Liver (tissue), 3 donors: ENCODE results near the gene SH3RF3.

ENCODE experiments used
- GABPA ChIP-seq, 2 donors: IDR thresholded peaks in 1 of 2; conservative IDR thresholded peaks in 1 of 2; 2 replicates each; pipeline ENCODE4 v1.6.1; 2016; ENCODE audit warnings: antibody characterized with exemption in 2 of 2, mild to moderate bottlenecking in 1 of 2, moderate library complexity in 1 of 2
- HNF4A ChIP-seq, 2 donors: conservative IDR thresholded peaks; 2 replicates each; pipeline ENCODE4 v1.6.1; 2016; ENCODE audit warnings: antibody characterized with exemption in 2 of 2, mild to moderate bottlenecking in 2 of 2
- HNF4G ChIP-seq: IDR thresholded peaks from 2 replicates; pipeline ENCODE4 v1.6.1; 2016; ENCODE audit warnings: antibody characterized with exemption
- JUND ChIP-seq, 2 donors: IDR thresholded peaks; 2 replicates each; pipeline ENCODE4 v1.6.1; 2016; ENCODE audit warnings: antibody characterized with exemption in 2 of 2
- TF ChIP-seq, protein P1 (sequence below): fragments of 150-350 bp; IDR thresholded peaks from 2 replicates; pipeline ENCODE4 v1.5.1; 2017; ENCODE audit warnings: improper control_type of control experiment, low read depth, low read length; ENCODE audit not compliant: missing input control
- TF ChIP-seq, protein P2 (sequence below): IDR thresholded peaks from 2 replicates; pipeline ENCODE4 v1.6.1; 2016; ENCODE audit warnings: antibody characterized with exemption
- donor health status: healthy.
- donor health status: healthy.

DNA sequence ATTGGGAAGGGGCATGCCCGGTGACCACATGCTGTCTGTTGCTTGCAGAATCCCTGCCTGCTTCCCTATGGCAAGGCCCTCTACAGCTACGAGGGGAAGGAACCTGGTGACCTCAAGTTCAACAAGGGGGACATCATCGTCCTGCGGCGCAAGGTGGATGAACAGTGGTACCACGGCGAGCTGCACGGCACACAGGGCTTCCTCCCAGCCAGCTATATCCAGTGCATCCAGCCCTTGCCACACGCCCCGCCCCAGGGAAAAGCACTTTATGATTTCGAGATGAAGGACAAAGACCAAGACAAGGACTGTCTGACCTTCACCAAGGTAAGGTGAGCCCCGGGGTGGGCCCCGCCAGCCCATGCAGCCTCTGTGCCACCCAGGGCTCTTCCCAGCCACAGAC lies 218.6 kb downstream of the SH3RF3 start:
- TF ChIP-seq, protein P1, sequence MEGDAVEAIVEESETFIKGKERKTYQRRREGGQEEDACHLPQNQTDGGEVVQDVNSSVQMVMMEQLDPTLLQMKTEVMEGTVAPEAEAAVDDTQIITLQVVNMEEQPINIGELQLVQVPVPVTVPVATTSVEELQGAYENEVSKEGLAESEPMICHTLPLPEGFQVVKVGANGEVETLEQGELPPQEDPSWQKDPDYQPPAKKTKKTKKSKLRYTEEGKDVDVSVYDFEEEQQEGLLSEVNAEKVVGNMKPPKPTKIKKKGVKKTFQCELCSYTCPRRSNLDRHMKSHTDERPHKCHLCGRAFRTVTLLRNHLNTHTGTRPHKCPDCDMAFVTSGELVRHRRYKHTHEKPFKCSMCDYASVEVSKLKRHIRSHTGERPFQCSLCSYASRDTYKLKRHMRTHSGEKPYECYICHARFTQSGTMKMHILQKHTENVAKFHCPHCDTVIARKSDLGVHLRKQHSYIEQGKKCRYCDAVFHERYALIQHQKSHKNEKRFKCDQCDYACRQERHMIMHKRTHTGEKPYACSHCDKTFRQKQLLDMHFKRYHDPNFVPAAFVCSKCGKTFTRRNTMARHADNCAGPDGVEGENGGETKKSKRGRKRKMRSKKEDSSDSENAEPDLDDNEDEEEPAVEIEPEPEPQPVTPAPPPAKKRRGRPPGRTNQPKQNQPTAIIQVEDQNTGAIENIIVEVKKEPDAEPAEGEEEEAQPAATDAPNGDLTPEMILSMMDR = no peak
- TF ChIP-seq, protein P2, sequence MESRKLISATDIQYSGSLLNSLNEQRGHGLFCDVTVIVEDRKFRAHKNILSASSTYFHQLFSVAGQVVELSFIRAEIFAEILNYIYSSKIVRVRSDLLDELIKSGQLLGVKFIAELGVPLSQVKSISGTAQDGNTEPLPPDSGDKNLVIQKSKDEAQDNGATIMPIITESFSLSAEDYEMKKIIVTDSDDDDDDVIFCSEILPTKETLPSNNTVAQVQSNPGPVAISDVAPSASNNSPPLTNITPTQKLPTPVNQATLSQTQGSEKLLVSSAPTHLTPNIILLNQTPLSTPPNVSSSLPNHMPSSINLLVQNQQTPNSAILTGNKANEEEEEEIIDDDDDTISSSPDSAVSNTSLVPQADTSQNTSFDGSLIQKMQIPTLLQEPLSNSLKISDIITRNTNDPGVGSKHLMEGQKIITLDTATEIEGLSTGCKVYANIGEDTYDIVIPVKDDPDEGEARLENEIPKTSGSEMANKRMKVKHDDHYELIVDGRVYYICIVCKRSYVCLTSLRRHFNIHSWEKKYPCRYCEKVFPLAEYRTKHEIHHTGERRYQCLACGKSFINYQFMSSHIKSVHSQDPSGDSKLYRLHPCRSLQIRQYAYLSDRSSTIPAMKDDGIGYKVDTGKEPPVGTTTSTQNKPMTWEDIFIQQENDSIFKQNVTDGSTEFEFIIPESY = no peak
- TF ChIP-seq HNF4G = no peak
- no peak for TF ChIP-seq HNF4A (conservative IDR thresholded peaks at IDR 0.05)
- no peak for TF ChIP-seq JUND (IDR thresholded peaks at IDR 0.05)
- no peak for TF ChIP-seq GABPA (IDR thresholded peaks at IDR 0.05 in 1 of 2, conservative IDR thresholded peaks at IDR 0.05 in 1 of 2)
